ENCODE results near the gene FLRT1.
"Not testable (repeated sequence)": the region's sequence is repeated elsewhere in the genome, so short reads cannot be mapped to it uniquely, and the experiment has no call there.

Gene FLRT1

DNA sequence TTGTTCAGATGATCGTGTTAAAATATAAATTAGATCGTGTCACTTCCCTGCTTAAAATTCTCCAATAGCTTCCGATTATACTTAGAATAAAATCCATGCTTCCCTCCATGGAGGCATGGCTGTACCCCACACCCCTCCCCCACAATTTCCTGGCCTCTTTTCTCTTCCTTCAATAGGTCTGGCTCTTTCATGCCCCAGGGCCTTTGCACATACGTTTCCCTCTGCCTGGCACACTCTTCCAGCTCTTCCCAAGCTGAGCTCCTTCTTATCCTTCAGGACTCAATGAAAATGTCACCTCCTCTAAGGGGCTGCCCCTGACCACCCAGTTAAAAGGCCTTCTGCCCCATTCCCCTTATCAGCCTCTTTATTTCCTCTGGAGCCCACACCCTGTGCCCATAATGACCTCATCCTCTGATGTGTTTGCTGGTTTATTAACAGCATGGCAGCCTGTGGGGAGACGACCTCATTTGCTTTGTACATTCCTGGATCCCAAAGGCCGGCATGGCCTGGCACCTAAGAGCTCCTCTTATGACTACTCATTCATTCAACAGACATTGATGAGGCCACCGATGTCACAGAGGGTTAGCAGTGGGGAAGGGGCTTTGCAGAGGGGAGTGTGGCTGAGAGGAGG, 9.0 kb upstream of the FLRT1 start:
- DNase-seq = no peak

DNA sequence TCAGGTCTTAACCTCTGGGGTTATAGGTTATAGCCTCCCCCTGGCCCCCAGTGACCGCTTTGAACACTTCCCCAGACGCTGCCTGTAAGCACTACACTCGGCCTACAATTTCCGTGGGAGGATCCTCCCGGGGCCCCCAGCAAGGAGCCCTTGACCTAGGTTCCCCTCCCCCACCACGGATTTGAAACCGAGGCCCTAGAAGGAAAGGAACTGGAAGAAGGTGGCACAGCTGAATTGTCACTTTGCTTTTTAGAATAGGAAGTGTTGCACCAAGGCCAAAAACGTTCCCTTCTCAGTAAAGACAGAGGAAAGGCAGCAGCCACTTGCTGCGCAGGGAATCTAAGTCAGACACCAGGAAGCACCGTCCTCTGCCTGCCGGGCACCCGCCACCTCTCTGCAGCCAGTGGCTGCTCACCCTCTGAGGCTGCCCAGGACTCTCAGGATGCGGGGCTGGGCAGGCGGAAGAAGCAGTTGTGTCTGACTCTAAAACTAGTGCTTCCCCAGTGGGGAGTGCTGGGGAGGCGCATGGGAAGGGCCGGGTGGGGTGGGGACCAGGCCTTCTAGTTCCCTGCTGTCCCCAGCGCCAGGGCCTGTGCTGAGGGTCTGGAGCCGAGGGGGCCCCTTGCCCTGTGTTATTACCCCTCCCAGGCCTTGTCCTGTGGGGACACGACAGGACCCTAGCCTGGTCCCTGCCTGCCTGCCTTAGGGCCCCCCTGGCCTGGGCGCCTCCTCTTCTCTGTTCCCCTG, 7.9 kb upstream of the FLRT1 start:
- DNase-seq = no peak

DNA sequence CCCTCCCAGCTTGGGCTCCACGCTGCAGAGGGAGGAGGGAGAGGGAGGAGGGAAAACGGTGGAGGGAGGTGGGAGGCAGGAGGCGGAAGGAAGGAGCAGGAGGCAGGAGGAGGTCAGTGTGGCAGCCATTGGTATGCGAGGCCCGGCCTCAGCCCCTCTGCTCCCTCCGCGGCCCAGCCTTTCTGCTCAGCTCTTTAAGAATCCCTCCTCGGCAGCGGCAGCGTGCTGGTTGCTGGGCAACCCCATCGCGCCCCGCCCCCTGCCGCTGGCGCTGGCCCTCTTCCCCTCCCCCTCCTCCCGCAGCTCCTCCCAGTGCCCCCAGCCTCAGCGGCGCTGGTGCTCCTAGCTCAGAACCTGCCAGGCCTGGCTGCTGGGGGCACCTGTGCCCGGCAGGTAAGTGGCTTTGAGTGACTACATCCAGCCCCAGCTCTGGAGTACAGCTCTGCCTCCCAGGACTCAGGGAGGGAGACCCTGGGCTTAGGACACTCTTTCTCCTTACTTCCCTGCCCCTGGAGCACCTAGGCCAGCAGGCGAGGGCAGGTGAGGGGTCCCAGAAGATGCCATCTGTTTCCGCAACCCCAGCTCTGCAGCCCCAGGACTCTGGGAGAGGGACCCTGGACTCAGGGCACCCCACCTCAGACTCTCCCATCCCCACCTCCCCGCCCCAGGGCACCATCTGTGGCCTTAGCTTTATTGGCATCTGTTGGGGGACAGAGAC, 7.2 kb upstream of the FLRT1 start:
- DNase-seq = no peak

DNA sequence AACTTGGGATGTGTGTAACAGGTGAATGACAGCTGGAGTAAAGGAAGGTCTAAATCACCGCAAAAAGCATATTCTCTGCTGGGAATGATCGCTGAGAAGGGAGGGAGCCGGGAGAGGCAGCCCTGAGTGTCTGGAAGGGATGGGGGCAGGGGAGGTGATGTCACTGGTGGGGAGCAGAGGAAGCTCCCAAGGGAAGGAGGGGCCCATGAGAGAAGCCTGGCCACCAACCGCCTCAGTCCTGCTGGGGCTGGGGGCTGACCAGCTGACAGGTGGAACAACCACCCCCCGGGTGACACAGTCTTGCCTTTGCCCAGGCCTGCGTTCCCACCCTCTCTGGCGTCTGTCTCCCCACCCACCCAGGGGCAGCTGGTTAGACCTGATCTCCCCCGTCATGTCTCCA, 6.0 kb upstream of the FLRT1 start:
- no peak for DNase-seq

DNA sequence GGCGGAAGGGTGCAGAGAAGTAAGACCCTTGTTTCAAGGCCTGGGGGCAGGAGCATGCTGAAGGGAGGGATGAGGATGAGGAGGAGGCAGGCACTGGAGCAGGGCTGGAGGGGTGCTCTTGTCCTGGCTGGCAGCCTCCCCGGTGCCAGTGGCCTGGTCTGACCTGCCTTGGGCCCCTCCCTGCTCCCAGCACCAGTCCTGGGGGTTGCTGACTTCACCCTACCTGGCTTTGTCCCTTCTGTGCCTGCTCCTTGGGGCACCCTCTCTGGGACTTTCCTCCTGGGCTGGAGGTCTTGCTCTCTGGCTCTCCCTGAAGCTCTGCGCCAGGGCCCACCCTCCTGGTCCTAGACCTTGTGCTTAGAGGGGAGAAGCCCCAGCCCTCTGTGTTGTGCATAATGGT, 4.7 kb upstream of the FLRT1 start:
- DNase-seq = no peak

DNA sequence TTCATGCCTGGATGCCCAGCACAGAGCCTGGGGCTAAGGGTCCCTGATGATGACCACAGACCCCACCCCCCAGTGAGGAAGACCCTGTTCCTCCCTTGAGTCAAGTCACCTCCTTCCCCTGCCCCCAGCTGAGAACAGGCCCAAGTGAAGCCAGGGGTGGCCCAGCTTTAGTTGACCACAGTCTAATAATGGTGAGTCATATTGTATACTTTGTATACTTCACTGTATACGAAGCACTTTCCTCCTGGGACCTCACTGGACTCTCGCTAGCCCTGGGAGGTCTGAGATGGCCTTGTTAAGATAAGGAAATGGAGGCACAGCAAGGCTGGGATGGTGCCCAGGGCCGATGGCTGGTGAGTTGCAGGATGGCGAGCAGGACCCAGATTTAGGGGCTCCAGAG, 3.7 kb upstream of the FLRT1 start:
- DNase-seq = no peak

DNA sequence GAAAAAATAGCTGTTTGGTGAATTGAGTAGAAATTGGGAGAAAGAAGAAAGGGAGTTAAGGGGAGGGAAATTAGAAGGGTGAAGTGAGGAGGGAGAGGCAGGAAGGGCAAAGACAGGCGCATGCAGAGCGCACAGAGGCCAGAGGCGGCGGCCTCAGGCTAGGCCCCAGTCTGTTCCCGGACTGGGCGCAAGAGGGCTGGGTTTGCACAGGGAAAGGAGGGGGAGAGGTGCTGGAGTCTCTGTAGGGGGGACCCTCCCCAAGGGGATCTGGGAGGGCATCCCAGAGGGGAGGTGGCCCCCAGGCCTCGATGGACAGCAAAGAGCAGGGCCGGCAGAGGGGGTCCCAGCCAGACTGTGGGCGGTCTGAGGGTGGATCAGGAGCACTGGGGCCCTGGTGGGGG, 1.3 kb upstream of the FLRT1 start:
- DNase-seq = no peak

DNA sequence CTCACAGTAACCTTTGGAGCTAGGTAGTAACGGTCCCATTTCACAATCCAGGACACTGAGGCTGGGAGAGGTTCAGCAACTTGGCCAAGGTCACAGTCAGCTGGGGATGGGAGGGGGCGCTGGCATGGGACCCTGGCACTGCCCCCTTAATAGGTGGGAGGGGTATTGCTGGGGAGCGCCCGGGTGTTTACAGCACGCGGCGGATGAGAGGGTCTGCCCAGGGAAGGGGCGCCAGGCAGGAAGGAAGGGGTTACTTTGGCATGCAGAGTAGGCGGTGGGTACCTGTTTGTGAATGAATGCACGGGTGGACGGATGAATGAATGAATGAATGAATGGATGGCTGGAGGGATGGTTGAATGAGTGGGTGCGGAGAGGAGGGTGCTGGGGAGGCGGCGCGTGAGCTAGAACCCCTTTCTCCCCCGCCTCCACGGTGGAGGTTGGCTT, 628 bp upstream of the FLRT1 start:
- DNase-seq = no peak

DNA sequence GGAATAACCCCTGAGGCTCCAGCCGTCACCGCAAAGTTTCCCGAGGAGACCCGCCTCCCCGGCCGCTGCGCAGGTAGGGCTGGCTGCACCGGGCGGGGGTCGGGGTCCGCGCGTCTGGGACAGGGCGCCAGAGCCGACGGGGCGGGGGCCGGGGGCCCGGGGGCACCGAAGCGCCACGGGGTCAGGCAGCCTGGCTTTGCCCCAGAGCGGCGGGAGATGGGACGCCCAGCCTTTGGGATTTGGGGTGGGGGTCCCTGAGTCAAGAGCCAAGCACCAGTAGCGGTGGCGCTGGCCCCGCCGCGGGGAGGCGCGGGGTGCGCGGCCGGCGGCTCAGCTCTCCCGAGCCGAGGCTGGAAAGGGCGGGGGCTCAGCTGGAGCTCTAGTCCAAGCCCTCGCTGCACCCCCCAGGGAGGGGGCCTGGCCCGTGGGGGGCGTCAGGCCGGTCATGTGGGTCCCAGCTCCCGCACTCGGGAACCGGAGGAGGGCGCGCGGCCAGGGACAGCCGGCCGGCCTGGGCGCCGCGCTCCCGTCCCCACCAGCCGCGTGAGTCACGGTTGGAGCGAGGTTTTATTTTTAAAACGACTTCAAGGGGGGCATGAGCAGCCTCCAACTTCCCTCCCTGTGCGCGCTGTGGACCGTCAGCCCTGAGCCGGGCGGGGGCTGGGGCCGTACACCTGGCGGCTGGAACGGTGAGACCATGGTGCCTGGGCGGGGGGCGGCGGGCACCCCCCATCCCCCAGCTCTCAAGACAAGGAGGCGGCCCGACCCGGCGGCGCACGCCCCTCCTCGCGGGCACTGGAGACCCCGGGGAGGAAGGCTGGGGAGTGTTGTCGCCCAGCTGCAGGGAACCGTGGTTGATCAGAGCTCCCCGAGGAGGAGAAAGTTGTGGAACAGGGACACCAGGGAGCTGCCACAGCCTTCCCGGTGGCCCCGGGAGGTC, 626 bp downstream of the FLRT1 start:
- no peak for DNase-seq

DNA sequence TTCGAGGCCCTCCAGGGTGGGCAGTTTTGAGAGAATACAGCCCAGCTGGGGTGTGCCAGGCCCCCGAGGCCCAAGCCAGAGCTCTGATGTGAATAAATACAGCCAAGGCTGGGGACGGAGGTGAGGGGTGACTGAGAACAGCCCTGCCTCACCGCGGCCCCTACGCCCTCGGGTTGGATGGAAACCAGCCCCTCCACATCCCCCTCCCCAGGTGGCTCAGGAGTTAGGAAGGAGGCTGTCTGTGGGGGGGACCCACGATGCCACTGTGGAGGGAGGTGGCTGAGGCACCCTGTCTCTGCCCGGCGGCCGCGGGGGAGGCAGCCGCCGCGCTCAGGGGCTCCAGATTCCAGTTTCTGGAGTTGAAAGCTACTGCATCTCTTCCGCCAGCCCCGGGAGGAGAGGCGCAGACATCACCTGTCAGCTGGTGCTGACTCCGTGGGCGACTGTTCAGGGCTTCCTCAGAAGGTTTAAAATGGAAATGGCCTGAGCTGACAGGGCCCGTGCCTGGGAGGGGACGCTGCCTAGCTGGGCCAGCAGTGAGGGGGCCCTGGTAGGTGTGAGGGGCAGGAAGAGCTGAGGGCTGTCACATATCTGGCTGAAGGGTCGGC, 1.4 kb downstream of the FLRT1 start:
- no peak for DNase-seq

DNA sequence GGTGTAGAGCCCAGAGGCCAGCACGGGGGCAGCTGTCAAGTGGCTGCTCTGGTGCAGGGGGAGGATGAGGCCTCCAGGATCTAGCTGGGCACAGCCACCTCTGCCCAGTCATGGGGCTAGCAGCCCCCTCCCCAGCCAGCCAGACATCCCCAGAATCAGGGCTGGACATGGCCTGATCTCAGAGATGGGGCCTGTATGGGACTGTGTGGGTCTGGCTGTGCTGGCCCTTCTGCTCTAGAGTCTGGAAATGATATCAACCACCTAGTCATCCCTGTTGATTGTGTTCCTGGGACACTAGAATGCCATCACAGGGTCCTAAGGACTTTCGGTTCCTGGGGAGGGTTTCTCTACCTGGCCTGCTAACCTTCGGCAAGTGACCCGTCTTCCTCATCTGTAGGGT, 2.8 kb downstream of the FLRT1 start:
- DNase-seq = no peak

DNA sequence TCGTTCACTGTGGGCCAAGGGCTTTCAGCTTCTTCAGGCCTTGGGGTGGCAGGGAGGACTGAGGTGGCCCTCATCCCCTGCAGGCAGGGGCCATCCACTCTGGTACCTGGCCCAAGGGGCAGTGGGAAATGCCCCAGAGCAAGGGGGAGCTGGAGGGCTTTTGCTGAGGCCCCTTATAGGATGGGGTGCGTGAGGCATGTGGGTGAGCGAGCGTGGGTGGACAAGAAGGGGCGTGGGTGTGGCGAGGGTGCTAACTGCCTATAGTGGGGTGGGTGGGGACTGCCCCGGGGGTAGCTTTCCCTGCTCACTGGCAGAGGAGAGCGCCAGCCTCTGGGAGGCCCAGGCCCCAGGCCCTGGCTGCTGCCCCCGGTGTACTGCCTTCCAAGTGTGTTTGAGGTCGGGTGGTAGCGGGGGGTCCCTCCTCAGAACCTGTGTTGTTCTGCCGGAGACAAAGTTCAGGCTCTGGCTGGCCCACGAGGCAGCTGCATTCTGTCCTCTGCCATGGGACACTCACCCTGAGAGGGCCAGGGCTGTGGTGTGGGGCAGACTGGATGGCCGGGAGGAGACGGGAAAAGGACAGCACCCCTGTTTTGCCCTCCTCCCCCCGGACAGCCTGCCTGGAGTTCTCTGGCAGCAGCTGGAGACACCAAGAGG, 3.4 kb downstream of the FLRT1 start:
- DNase-seq = no peak

DNA sequence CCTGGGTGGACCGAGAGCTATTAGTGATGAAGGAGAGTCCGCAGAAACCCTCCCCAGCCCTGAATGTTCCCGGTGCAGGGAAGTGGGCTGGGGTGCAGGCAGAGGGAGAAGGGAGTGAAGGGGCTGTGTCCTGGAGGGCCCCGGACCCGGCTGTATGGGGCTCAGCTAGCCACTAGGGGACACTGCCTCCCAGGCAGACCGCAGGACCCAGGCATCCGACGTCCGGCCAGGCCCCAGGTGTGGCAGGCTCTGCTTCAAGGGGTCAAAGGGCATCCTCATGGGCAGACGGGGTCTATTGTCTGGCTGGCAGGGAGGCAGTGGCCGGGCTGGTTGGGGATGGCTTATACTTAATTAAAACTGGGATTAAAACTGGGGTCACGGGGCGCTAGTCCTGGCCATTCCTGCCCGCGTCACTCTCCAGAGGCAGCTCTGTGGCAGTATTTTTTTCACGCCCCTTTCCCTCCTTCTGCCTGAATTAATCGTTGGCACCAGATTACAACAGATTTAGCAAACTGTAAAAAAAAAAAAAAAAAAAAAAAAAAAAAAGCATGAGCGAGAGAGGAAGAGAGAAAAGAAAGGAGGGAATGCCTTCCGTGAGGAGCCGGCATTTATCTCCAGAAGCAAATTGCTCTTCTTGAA, 5.1 kb downstream of the FLRT1 start:
- DNase-seq = no peak

DNA sequence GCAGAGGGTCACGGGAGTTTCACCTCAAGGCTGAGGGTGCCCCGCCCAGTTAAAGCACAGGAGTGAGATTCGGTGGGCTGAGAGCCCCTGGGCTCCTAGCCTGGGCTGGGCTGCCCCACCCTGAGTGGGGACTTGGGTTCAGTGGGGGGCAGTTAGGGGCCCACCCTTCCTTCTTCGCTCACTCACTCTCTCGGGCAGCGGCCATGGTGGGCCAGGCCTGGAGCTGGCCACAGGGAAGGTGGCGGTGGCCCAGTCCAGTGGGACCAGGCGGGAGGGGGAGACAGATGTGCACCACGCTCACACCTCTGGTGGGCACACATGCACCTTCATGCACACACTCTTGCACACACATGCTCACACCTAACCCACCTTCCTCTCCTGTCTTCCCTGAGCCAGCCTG, 6.1 kb downstream of the FLRT1 start:
- DNase-seq = no peak

DNA sequence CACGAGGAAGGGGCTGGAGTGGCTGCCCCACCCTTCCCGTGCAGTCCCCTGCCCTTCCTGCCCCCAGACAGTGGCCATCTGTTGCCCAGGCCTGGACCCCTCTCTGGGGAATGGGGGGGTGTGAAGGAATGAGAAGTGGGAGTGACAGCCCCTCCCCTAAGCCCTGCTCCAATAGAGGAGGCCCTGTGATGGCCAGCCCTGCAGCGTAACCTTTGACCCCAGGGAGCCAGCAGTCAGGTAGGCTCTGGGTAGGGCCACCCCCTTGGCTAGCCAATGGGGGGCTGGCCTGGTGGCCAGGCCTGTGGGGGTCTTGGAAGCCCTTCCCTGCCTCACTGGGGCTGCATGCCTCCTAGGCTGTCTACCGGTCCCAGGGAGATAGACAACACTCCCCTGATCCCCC, 6.6 kb downstream of the FLRT1 start:
- no peak for DNase-seq

DNA sequence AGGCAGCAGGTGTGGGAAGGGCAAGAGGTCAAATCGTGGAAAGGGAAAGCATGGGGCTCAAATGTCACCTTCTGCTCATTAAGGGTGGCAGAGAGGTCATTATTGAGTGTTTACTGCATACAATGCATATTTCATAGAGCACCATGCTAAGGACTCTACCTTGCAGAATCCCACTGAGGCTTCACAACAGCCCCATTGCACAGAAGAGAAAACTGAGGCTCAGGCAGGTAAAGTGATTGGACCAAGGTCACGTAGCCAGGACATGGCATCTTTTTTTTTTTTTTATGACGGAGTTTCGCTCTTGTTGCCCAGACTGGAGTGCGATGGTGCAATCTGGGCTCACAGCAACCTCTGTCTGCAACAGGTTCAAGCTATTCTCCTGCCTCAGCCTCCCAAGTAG, 7.8 kb downstream of the FLRT1 start:
- DNase-seq = no peak

DNA sequence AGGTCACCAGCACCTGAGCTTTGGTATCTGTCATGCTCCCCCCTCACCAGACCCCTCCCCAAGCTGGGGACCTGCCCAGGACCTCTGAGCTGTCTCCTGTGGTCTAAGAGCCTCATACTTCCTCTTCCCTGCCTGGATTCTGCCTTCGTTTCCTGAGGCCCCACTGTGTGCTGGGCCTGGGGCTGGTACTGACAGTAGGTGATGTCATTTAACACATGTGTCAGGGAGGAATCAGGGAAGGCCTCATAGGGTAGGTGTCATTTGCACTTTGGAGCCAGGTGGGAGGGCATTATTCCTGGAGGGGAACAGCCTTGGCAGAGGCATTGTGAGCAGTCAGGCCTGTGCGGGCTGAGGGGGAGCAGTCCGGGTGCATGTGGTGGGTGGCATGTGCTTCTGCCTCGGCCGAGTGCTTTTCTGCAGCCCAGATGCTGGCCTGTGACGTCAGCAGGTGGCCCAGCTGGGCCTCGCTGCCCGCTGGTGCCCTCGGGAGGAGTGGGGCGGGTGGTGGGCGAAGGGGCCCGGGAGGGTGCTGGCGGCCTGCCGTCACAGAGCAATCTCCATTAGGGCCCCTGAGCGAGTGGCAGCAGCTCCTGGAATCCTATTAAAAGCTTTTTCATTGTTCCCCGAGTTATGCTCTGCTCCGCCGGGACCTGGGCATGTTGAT, 9.1 kb downstream of the FLRT1 start:
- DNase-seq = no peak

DNA sequence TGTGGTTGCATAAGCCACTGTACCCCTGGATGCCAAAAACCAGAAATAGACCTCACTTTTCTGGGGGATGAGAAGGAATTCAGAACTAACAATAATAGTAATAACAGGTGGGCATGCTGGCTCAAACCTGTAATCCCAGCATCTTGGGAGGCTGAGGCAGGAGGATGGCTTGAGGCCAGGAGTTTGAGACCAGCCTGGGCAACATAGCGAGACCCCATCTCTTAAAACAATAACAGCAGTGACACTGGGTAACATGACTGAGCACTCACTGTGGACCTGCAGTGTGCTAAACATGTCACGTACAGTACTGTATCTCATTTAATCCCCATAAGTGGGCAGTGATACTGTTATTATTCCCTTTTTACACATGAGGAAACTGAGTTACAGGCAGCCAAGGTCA, 10.0 kb downstream of the FLRT1 start:
- no peak for DNase-seq

DNA sequence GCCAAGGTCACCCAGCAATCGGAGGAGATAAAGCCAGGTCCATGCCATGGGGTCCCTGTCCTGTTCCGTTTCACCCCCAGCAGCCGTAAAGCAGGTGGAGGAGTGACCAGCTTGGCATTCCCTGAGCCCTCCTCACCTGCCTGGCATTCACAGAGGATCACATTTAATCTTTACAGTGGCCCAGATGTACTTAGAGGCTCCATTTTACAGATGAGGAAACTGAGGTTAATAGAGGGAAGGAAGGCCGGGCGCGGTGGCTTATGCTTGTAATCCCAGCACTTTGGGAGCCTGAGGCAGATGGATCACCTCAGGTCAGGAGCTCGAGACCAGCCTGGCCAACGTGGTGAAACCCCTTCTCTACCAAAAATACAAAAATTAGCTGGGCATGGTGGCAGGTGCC, 11.6 kb downstream of the FLRT1 start:
- not testable (repeated sequence) for DNase-seq

DNA sequence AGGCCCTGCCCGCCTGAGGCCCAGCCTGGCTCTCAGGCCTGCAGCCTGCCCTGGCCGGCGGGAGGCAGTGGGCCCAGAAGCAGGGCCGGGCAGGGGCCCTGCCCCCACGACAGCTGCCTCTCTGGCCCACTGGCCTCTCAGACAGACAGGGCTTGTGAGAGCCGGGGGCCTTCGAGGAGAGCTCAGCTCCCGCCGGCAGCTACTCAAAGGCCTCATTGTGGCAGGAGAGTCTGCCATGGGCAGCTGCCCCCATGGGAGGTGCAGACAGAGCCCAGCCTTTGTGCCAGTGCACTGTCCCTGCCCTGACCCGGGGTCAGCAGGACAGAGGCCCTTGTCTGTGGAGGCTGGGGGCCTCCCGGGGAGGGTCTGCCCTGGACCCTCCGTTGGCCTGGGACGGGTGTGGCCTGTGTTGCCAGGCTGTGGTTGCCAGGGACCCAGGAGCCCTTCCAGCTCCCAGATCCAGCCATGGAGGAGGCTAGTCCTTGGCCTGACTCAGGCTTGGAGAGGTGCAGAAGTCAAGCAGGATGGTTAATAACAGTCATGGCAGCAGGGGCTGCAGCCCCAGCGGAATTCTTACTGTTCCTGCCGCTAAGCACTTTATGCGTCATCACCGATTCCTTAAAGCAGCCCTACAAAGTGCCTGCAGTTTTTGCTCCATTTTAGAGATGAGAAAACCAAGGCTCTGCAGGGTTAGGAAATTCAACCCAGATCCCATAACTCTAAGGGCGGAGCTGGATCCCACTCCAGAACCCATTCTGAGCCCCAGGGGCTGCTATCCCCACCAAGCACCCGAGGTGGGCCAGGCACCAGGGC, 12.5 kb downstream of the FLRT1 start:
- DNase-seq = no peak
